ENCODE measurements around the gene PPM1L. TPM values are rescaled to one million over a fixed set of nuclear protein-coding genes. Genes with fewer than 3 reads are reported as not detected.

Gene PPM1L
- total and polyA plus RNA-seq, 7 donors = 6.2 to 76.1 (median 66.0) TPM

- WGBS, 3 donors = 91 to 96% (median 95%) methylated on average over 1 of the region's 1 CpG
- no peak overlapping the region for H3K4me3 ChIP-seq
- ATAC-seq (no peak), DNase-seq (no peak)
- peaks cover 0 to 13% (median 0%) of the 10 kb centered on the region in 3 donors for H3K27me3 ChIP-seq (ENCODE audit: insufficient read depth in 3 of 3, low read length in 2 of 3)
- H3K9me3 ChIP-seq = no peaks in the 10 kb centered on the region
- no peaks in the 10 kb centered on the region for H3K36me3 ChIP-seq (ENCODE audit: insufficient read depth in 1 of 2, low read depth in 1 of 2)
- intact Hi-C loops (cut with DNase I) = no loop called here
- H3K4me1 ChIP-seq = no peaks in the 10 kb centered on the region
- no peak for TF ChIP-seq CTCF (IDR thresholded peaks at IDR 0.05)
- H3K27ac ChIP-seq = no peak overlapping the region
These were observed 352.8 kb downstream of the PPM1L start for GRCh38 chr3:161108840-161109239.

- intact Hi-C loops (cut with DNase I) = no loop called here
- 83 to 88% (median 88%) methylated on average over 3 of the region's 3 CpGs for WGBS, 3 donors
- DNase-seq = no peak
- H3K27me3 ChIP-seq (ENCODE audit: insufficient read depth in 3 of 3, low read length in 2 of 3) = no peaks in the 10 kb centered on the region
- no peak overlapping the region for H3K4me3 ChIP-seq
- no peaks in the 10 kb centered on the region for H3K36me3 ChIP-seq (ENCODE audit: insufficient read depth in 1 of 2, low read depth in 1 of 2)
- ATAC-seq = no peak
- TF ChIP-seq CTCF (IDR thresholded peaks at IDR 0.05) = no peak
- H3K27ac ChIP-seq = no peak overlapping the region
- peaks cover 34% of the 10 kb centered on the region for H3K9me3 ChIP-seq
- no peaks in the 10 kb centered on the region for H3K4me1 ChIP-seq
These were observed 361.6 kb downstream of the PPM1L start for GRCh38 chr3:161117646-161118045.

- DNase-seq (no peak), ATAC-seq (no peak)
- Histone ChIP-seq H3K27me3 (ENCODE audit: insufficient read depth in 3 of 3, low read length in 2 of 3) (no peaks in the 10 kb centered on the region), H3K4me3 (no peak overlapping the region), H3K36me3 (ENCODE audit: insufficient read depth in 1 of 2, low read depth in 1 of 2) (no peaks in the 10 kb centered on the region), H3K4me1 (no peaks in the 10 kb centered on the region), H3K27ac (no peak overlapping the region), H3K9me3 (peaks cover 22% of the 10 kb centered on the region)
- no peak for TF ChIP-seq CTCF (IDR thresholded peaks at IDR 0.05)
- intact Hi-C loops (cut with DNase I) = no loop called here
- 65 to 75% (median 71%) methylated on average over 2 of the region's 2 CpGs for WGBS, 3 donors
These were observed 370.5 kb downstream of the PPM1L start for GRCh38 chr3:161126495-161126894.

Other genes starting within 250 kb of the PPM1L start
- 100 to 1,000 TPM; 197 to 236 (median 203) TPM for gene KPNA4, start 190.7 kb upstream of the PPM1L start, total RNA-seq
- gene KPNA4, start 190.7 kb upstream of the PPM1L start, polyA plus RNA-seq = 100 to 1,000 TPM in 1 of 3 donors, 10 to 100 TPM in 2; 48.5 to 124 (median 60.9) TPM
- not detected for gene ARL14, start 79.1 kb upstream of the PPM1L start, total RNA-seq
- gene ARL14, start 79.1 kb upstream of the PPM1L start, polyA plus RNA-seq = under 1 TPM in 1 of 3 donors, not detected in 2; 0.03 TPM

All from psoas muscle (tissue), 8 donors.